GM12872 (cell line): ENCODE measurements around the gene CCNH.

Experiments used
- TF ChIP-seq, protein P1 (sequence below): IDR thresholded peaks from 3 replicates; pipeline ENCODE4 v1.5.1; 2011; ENCODE audit warnings: low read depth, mild to moderate bottlenecking, low read length, moderate library complexity; ENCODE audit not compliant: insufficient read depth

The CCNH gene

DNA sequence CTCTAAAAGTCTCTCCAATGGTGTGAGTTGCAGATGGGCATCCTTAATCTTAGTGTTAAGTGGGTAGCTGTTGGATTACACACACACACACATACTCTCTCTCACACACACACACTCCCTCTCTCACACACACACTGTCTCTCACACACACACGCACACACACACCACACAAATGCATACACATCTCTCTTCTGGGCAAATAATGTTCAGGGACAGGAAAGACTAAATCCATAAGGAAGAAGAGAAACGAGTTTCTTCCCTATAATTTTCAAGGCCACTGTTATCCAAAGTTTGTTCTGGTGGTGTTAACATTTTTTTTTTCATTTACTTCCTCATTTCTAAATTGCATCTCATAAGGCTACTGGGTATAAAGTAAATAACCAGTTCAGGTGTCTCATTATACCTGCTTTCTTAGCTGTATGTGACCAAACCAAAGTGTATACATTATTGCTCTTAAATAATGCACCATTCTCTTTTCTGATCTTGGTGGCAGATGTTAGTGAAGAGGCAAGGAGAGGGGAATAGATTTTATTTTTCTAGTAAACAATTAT, 22.5 kb upstream of the CCNH start:
- TF ChIP-seq, protein P1, sequence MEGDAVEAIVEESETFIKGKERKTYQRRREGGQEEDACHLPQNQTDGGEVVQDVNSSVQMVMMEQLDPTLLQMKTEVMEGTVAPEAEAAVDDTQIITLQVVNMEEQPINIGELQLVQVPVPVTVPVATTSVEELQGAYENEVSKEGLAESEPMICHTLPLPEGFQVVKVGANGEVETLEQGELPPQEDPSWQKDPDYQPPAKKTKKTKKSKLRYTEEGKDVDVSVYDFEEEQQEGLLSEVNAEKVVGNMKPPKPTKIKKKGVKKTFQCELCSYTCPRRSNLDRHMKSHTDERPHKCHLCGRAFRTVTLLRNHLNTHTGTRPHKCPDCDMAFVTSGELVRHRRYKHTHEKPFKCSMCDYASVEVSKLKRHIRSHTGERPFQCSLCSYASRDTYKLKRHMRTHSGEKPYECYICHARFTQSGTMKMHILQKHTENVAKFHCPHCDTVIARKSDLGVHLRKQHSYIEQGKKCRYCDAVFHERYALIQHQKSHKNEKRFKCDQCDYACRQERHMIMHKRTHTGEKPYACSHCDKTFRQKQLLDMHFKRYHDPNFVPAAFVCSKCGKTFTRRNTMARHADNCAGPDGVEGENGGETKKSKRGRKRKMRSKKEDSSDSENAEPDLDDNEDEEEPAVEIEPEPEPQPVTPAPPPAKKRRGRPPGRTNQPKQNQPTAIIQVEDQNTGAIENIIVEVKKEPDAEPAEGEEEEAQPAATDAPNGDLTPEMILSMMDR: no peak

DNA sequence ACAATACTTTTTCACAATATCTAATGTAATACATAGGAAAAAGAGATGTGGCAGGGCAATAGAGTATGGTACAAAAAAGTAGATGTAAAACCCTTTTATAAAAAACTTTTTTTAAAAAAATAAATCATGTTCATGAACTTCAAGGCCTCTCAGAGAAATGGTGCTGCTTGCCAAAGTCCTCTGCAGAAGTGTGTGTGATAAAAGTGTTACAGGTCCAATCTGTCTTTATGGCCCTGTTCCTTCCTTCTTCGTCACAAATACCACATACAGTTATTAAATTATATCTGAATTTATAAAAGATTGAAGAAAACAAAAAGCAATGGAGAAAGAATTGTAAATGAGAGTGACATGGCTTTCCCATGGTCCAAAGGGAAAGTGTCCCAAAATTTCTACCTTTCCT, 21.7 kb upstream of the CCNH start:
- TF ChIP-seq, protein P1: no peak

DNA sequence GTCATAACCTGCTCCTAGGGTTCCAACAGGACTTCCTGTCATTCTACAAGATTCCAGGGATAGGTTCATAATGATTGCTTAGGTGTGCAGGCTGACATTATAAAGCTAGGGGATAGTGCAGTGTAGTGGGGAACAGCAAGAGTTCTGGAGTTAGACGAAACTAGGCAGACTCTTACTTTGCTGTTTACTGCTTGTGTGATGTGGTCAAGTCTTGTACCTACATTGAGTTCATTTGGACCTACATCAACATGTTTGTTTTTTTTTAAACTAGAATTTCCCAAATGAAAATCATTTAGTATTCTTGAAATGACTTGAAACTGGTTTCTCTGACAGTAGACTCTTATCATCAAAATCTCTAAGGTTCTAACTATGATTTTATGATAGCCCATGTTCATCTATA, 21.2 kb upstream of the CCNH start:
- TF ChIP-seq, protein P1: no peak

DNA sequence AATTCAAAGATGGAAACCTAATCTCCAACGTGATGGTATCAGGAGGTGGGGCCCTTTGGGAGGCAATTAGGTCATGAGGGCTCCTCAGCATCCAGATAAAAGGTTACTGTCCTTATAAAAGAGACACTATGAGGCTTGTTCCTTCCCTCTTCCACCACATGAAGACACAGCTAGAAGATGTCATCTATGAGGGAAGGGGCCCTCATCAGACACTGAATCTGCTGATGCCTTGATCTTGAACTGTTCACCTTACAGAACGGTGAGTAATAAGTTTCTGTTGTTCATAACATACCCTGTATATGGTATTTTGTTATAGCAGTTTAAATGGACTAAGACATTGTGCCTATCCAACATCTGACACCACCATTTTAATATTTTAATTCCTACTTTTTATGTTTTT, 19.7 kb upstream of the CCNH start:
- TF ChIP-seq, protein P1: no peak

DNA sequence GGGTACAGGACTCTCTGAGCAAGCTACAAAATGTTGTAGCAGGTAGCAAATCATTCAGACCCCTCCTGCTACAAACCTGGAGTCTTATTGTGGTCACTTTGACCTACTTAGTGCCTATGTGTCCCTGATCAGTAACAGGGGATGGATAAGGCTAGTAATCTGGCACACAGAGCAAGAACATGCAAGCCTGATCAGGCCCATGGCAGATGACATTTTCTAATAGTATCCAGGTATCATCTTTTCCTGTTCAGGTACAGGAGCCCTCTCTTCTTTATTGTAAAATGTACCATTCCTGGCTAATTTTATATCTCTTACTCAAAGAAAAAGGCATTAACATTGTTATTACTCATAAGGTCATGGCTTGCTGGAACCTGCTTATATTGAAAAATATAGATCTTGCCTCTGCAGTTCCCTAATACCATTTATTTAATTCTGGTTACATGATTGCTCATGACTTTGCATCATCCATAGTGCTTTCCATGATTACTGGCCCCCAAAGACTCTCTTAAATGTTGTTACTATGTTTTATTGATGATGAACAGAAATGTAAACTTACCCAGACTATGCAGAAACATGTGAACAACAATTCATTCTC, 18.2 kb upstream of the CCNH start:
- TF ChIP-seq, protein P1: no peak

DNA sequence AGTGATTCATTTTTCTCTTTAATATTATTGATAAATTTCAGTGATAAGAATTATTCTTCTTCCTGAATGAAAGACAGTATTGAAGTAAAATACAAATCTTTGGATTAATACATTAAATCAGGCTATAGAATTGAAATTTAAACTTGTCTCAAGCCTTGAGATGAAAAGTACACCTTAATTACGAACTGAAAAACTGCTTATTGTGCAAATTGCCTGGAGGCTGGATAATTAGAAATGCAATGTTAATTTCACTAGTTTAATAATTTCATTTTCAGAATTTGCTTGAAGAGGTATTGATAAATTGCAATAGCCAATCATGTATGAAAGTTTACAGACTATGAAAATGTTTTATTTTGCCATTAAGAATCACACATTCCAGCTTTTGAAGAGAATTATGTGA, 11.0 kb upstream of the CCNH start:
- TF ChIP-seq, protein P1: no peak

DNA sequence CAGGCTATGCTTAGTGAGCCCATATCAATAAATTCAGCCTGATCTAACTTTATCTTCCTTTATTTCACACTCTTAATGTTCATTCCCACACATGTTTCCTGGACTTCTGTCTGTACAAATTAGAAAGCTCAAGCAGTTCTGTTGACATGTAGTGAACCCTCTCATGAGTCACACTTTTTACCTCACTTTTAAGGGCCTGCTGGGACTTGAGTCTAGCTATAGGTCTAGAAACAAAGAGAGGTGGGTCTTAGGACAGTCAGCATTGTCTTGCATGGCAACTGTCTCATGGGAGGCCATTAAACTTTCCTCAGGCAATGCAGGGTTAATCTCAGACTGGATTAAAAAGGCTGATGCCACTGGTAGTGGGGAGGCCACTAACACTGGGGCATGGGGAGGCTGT, 8.6 kb upstream of the CCNH start:
- TF ChIP-seq, protein P1: no peak
